Vagina (tissue), 2 donors: ENCODE results near the gene IMPA2.

Source experiments
- CTCF ChIP-seq, 3 experiments: fragments of 450-650 bp in 2 of 3; fragments of 200-600 bp in 1 of 3; sonication (generic) in 1 of 3; IDR thresholded peaks; one replicate each; pipeline ENCODE4 v1.5.1; 2017 to 2019; ENCODE audit warnings: antibody characterized with exemption in 3 of 3, mild to moderate bottlenecking in 2 of 3, moderate library complexity in 2 of 3
- POLR2AphosphoS5 ChIP-seq, 2 donors: sonication (generic); formaldehyde crosslinking; IDR thresholded peaks; one replicate each; pipeline ENCODE4 v1.9.0; 2017; ENCODE audit warnings: antibody characterized with exemption in 2 of 2, mild to moderate bottlenecking in 2 of 2, low read depth in 1 of 2; ENCODE audit not compliant: insufficient read depth in 1 of 2

- TF ChIP-seq CTCF (IDR thresholded peaks at IDR 0.05) (no peak), POLR2AphosphoS5 (IDR thresholded peaks at IDR 0.05; ENCODE audit: insufficient read depth in 1 of 2, low read depth in 1 of 2) (no peak)
Measured at GRCh38 chr18:12064086-12064763, 82.9 kb downstream of the IMPA2 start.
